Prostate gland (tissue), 2 donors: ENCODE results near the gene KIF5B. TPM values are rescaled to one million over a fixed set of nuclear protein-coding genes. Genes with fewer than 3 reads are reported as not detected.

Experiments
- DNase-seq: peaks from one replicate; pipeline ENCODE4 v3.0.0-alpha.2; 2019; ENCODE audit warnings: low spot score
- H3K27ac ChIP-seq, 2 donors: fragments of 200-600 bp; sonication (generic); 2 replicates each; pipeline ENCODE4 v1.5.1; 2017 to 2019
- H3K27me3 ChIP-seq: fragments of 200-600 bp; sonication (generic); replicated peaks from 2 replicates; pipeline ENCODE4 v1.5.1; 2019; ENCODE audit not compliant: insufficient read depth
- H3K36me3 ChIP-seq, 2 donors: fragments of 200-600 bp; sonication (generic); 1 replicate in 1 of 2; 2 replicates in 1 of 2; pipeline versions ENCODE4 v1.5.1 to v1.8.1; 2017 to 2019
- H3K4me1 ChIP-seq: fragments of 200-600 bp; sonication (generic); replicated peaks from 2 replicates; pipeline ENCODE4 v1.5.1; 2019
- H3K4me3 ChIP-seq, 2 donors: fragments of 200-600 bp; sonication (generic); 2 replicates each; pipeline ENCODE4 v1.5.1; 2017 to 2019
- H3K9me3 ChIP-seq: fragments of 200-600 bp; sonication (generic); 2 replicates; pipeline ENCODE4 v1.5.1; 2017
- POLR2A ChIP-seq: fragments of 450-650 bp; IDR thresholded peaks from one replicate; pipeline ENCODE4 v1.6.1; 2016; ENCODE audit warnings: antibody characterized with exemption, mild to moderate bottlenecking
- POLR2AphosphoS5 ChIP-seq: sonication (generic); formaldehyde crosslinking; IDR thresholded peaks from one replicate; pipeline ENCODE4 v1.6.1; 2017; ENCODE audit warnings: antibody characterized with exemption
- WGBS: methylation state at CpG from one replicate; pipeline ENCODE4 v1.1.5; 2018; 5-methylcytosine and 5-hydroxymethylcytosine counted together
- intact Hi-C: fragments of 100-400 bp; cut with DNase I; formaldehyde crosslinking; loops from one replicate; pipeline ENCODE4 v1.14.2; 2022
- total RNA-seq, 2 donors: library from RNA; depleted of rRNA; stranded (reverse); fragments of >200 nt; gene quantifications; one replicate each; pipeline ENCODE4 v1.1.0, GENCODE V29; 2016
- TF ChIP-seq, protein P1 (sequence below), 4 experiments: fragments of 200-600 bp in 2 of 4; fragments of 450-650 bp in 2 of 4; sonication (generic) in 2 of 4; IDR thresholded peaks; 1 replicate in 3 of 4; 2 replicates in 1 of 4; pipeline ENCODE4 v1.5.1; 2016 to 2019; ENCODE audit warnings: antibody characterized with exemption in 4 of 4, mild to moderate bottlenecking in 2 of 4, moderate library complexity in 2 of 4

The KIF5B gene
- total RNA-seq, 2 donors from 2014 or later = 98.2 to 102 TPM

DNA sequence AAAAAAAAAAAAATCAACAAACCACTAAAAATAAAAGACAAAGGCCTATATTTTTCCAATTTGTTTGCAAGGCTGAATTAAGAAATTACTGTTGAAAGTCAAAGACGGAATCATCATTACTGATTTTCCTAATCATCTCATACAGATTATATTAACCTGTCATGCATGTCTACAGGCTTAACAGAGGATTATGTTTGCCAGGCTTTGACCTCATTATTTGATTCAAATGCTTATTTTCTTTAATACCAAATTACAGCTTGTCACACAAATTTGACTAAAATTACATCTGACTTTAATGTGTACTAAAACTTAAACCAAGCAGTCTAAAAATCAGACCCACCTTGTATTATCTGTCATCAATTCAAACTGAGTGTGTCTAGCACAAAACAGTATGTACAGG, 21.2 kb downstream of the KIF5B start:
- Histone ChIP-seq H3K27me3 (no peaks in the 10 kb centered on the region), H3K4me1 (no peaks in the 10 kb centered on the region), H3K9me3 (no peaks in the 10 kb centered on the region), H3K4me3 (no peak overlapping the region), H3K27ac (no peak overlapping the region), H3K36me3 (peaks cover 5 to 12% of the 10 kb centered on the region in 2 donors)
- TF ChIP-seq, protein P1, sequence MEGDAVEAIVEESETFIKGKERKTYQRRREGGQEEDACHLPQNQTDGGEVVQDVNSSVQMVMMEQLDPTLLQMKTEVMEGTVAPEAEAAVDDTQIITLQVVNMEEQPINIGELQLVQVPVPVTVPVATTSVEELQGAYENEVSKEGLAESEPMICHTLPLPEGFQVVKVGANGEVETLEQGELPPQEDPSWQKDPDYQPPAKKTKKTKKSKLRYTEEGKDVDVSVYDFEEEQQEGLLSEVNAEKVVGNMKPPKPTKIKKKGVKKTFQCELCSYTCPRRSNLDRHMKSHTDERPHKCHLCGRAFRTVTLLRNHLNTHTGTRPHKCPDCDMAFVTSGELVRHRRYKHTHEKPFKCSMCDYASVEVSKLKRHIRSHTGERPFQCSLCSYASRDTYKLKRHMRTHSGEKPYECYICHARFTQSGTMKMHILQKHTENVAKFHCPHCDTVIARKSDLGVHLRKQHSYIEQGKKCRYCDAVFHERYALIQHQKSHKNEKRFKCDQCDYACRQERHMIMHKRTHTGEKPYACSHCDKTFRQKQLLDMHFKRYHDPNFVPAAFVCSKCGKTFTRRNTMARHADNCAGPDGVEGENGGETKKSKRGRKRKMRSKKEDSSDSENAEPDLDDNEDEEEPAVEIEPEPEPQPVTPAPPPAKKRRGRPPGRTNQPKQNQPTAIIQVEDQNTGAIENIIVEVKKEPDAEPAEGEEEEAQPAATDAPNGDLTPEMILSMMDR (IDR thresholded peaks at IDR 0.05) = no peak
- TF ChIP-seq POLR2AphosphoS5 (no peak), POLR2A (no peak)
- intact Hi-C loops = no loop called here
- WGBS = 93% methylated on average over 1 of the region's 1 CpG
- DNase-seq = no peak

DNA sequence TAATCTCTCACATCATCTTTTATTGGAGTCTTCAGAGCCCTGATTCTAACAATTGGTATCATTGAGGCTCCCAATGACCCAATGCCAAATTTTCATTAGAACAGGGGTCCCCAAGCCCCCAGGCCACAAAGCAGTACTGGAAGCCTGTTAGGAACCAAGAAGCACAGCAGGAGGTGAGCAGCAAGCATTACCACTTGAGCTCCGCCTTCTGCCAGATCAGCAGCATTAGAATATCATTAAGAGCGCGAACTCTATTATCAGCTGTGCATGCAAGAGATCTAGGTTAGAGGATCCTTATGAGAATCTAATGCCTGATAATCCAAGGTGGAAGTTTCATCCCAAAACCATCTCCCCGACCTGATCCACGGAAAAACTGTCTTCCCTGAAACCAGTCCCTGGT, 23.1 kb downstream of the KIF5B start:
- Histone ChIP-seq H3K4me1 (no peaks in the 10 kb centered on the region), H3K4me3 (no peak overlapping the region), H3K27ac (no peak overlapping the region), H3K36me3 (peaks cover 5 to 12% of the 10 kb centered on the region in 2 donors), H3K9me3 (no peaks in the 10 kb centered on the region), H3K27me3 (no peaks in the 10 kb centered on the region)
- intact Hi-C loops = no loop called here
- TF ChIP-seq POLR2A (no peak), POLR2AphosphoS5 (no peak)
- TF ChIP-seq, protein P1 (IDR thresholded peaks at IDR 0.05) = no peak
- WGBS = 93% methylated on average over 5 of the region's 5 CpGs
- DNase-seq = no peak

GRCh38 chr10:32031920-32032319, 24.3 kb downstream of the KIF5B start:
- Histone ChIP-seq H3K27ac (no peak overlapping the region), H3K27me3 (no peaks in the 10 kb centered on the region), H3K9me3 (no peaks in the 10 kb centered on the region), H3K36me3 (peaks cover 5 to 12% of the 10 kb centered on the region in 2 donors), H3K4me3 (no peak overlapping the region), H3K4me1 (no peaks in the 10 kb centered on the region)
- 77% methylated on average over 4 of the region's 4 CpGs for WGBS
- intact Hi-C loops = no loop called here
- TF ChIP-seq POLR2AphosphoS5 = no peak
- no peak for TF ChIP-seq POLR2A
- TF ChIP-seq, protein P1 (IDR thresholded peaks at IDR 0.05) = no peak
- DNase-seq = no peak

DNA sequence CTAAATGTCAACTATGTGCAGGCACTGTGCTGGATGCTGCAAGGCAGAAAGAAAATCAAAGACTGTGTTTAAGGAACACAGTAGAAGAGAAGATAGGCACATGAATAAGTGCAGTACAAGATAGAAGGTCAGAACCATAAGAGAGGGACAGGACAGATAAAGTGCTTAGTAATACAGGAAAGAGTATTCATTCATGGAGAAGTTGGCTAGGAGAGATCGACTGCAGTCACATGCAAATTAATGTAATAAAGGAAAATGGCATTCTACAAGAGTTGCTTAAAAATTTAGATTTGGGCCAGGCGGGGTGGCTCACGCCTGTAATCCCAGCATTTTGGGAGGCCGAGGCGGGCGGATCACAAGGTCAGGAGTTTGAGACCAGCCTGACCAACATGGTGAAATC, 24.8 kb downstream of the KIF5B start:
- 93% methylated on average over 6 of the region's 6 CpGs for WGBS
- Histone ChIP-seq H3K9me3 (no peaks in the 10 kb centered on the region), H3K4me3 (no peak overlapping the region), H3K4me1 (no peaks in the 10 kb centered on the region), H3K27me3 (no peaks in the 10 kb centered on the region), H3K36me3 (peaks cover 5 to 12% of the 10 kb centered on the region in 2 donors), H3K27ac (no peak overlapping the region)
- TF ChIP-seq POLR2A (no peak), POLR2AphosphoS5 (no peak)
- TF ChIP-seq, protein P1 (IDR thresholded peaks at IDR 0.05) = no peak
- intact Hi-C loops = no loop called here
- no peak for DNase-seq

DNA sequence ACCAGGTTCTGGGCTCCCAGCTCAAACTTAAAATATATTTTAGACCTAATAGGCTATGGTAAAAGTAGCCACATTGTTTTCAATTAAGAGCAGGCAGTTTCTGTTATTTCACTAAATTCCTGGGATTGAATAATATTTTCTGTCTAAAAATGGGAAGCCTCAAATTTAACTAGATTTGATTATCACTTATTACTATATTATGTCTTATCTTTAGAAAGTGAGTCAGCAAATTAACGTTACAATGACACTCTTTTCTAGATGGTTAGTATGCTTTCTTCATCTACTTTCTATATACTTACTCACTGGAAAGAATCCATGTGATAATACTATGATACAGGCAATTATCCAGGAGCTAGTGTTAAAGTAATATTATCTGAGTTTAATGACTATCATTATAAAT, 27.5 kb downstream of the KIF5B start:
- DNase-seq = no peak
- H3K9me3 ChIP-seq = no peaks in the 10 kb centered on the region
- H3K27me3 ChIP-seq = no peaks in the 10 kb centered on the region
- peaks cover 0 to 9% of the 10 kb centered on the region in 2 donors for H3K36me3 ChIP-seq
- H3K4me1 ChIP-seq = no peaks in the 10 kb centered on the region
- H3K4me3 ChIP-seq = no peak overlapping the region
- 48% methylated on average over 1 of the region's 1 CpG for WGBS
- no peak overlapping the region for H3K27ac ChIP-seq
- TF ChIP-seq, protein P1 (IDR thresholded peaks at IDR 0.05) = no peak
- no peak for TF ChIP-seq POLR2AphosphoS5
- TF ChIP-seq POLR2A = no peak
- intact Hi-C loops = no loop called here
